Body of pancreas (tissue), 4 donors: ENCODE measurements around the gene BCR.

ENCODE experiments used
- POLR2A ChIP-seq, 3 donors: fragments of 450-650 bp; IDR thresholded peaks; one replicate each; pipeline ENCODE4 v1.6.1; 2016; ENCODE audit warnings: antibody characterized with exemption in 3 of 3, mild to moderate bottlenecking in 2 of 3
- TF ChIP-seq, protein P1 (sequence below), 7 experiments: fragments of 450-650 bp in 4 of 7; fragments of 200-600 bp in 3 of 7; sonication (generic) in 3 of 7; IDR thresholded peaks; one replicate each; pipeline ENCODE4 v1.5.1; 2016 to 2019; ENCODE audit warnings: antibody characterized with exemption in 7 of 7

DNA sequence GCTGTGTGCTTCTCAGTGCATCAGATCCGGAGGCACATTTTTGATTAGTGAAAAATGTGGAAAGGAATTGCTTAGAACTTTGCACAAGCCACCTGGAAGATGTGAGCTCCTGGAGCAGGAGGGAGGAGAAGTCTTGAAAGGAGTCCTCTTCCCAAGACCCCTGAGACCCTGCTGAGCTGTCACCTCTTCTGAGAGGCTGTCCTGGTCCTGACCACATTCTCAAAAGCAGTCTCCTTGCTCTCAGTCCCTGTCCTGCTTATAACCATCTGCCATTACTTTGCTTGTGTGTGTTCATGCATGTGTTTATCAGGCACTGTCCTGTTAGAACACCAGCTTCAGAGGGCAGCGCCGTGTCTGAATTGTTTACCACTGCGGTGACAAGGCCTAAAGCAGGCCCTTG, 86.5 kb downstream of the BCR start:
- no peak for TF ChIP-seq POLR2A (IDR thresholded peaks at IDR 0.05)
- TF ChIP-seq, protein P1, sequence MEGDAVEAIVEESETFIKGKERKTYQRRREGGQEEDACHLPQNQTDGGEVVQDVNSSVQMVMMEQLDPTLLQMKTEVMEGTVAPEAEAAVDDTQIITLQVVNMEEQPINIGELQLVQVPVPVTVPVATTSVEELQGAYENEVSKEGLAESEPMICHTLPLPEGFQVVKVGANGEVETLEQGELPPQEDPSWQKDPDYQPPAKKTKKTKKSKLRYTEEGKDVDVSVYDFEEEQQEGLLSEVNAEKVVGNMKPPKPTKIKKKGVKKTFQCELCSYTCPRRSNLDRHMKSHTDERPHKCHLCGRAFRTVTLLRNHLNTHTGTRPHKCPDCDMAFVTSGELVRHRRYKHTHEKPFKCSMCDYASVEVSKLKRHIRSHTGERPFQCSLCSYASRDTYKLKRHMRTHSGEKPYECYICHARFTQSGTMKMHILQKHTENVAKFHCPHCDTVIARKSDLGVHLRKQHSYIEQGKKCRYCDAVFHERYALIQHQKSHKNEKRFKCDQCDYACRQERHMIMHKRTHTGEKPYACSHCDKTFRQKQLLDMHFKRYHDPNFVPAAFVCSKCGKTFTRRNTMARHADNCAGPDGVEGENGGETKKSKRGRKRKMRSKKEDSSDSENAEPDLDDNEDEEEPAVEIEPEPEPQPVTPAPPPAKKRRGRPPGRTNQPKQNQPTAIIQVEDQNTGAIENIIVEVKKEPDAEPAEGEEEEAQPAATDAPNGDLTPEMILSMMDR (IDR thresholded peaks at IDR 0.05) = no peak
